GDM1 (cell line): ENCODE results near the gene DLG2.

Source experiments
- DNase-seq: peaks from one replicate; lab custom pipeline; 2025; lab: John Stamatoyannopoulos, UW

Gene DLG2

GRCh38 chr11:83921447-83922192 is 1705.5 kb downstream of the DLG2 start:
- no peak for DNase-seq

GRCh38 chr11:83918476-83918875 is 1708.7 kb downstream of the DLG2 start:
- DNase-seq: no peak

GRCh38 chr11:83914995-83915394 is 1712.1 kb downstream of the DLG2 start:
- DNase-seq: no peak

- DNase-seq: no peak
Observed at GRCh38 chr11:83909579-83910534, 1717.3 kb downstream of the DLG2 start.

GRCh38 chr11:83908298-83908856 is 1718.8 kb downstream of the DLG2 start:
- no peak for DNase-seq

- DNase-seq: no peak
Observed at GRCh38 chr11:83895516-83895915, 1731.6 kb downstream of the DLG2 start.

GRCh38 chr11:83881428-83881827 is 1745.7 kb downstream of the DLG2 start:
- no peak for DNase-seq

- DNase-seq: no peak
Observed at GRCh38 chr11:83871054-83871453, 1756.1 kb downstream of the DLG2 start.

GRCh38 chr11:83866655-83867054 is 1760.5 kb downstream of the DLG2 start:
- no peak for DNase-seq

- DNase-seq: no peak
Observed at GRCh38 chr11:83865636-83866461, 1761.3 kb downstream of the DLG2 start.

GRCh38 chr11:83864412-83865057 is 1762.6 kb downstream of the DLG2 start:
- no peak for DNase-seq

GRCh38 chr11:83863272-83863671 is 1763.9 kb downstream of the DLG2 start:
- DNase-seq: no peak

GRCh38 chr11:83862691-83863090 is 1764.5 kb downstream of the DLG2 start:
- no peak for DNase-seq

- no peak for DNase-seq
Observed at GRCh38 chr11:83862033-83862432, 1765.1 kb downstream of the DLG2 start.

GRCh38 chr11:83858694-83859093 is 1768.5 kb downstream of the DLG2 start:
- no peak for DNase-seq

- DNase-seq: no peak
Observed at GRCh38 chr11:83855237-83855636, 1771.9 kb downstream of the DLG2 start.

- no peak for DNase-seq
Observed at GRCh38 chr11:83852775-83853442, 1774.2 kb downstream of the DLG2 start.

- no peak for DNase-seq
Observed at GRCh38 chr11:83852012-83852411, 1775.1 kb downstream of the DLG2 start.

- DNase-seq: no peak
Observed at GRCh38 chr11:83847467-83848034, 1779.6 kb downstream of the DLG2 start.

GRCh38 chr11:83845797-83846196 is 1781.3 kb downstream of the DLG2 start:
- no peak for DNase-seq
